HG03558 (cell line): ENCODE data around the gene MICALL2.

ENCODE experiments used
- ATAC-seq: cut with Tn5 transposase; IDR thresholded peaks from one replicate; pipeline ENCODE4 v1.9.1; 2021; ENCODE audit warnings: moderate number of reproducible peaks; ENCODE audit not compliant: unreplicated experiment; ENCODE audit errors: extremely low read depth

The MICALL2 gene

DNA sequence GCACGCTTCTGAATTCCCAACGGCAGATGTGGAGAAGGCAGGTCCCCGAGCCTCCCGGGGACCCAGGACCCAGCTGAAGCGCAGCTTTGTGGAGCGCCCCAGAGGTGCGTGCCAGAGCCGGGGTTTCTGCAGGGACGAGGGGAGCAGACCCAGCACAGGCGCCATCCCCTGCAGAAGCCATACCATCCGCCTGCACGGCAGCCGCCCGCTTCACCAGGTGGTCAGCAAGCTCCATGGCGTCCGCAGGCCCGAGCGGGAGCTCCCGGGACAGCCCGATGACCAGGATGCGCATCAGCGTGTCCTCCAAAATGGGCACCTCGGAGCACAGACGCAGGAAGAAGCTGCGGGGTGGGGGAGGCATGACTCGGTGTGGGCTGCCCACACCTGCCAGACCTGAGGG lies 34.3 kb upstream of the MICALL2 start:
- no peak for ATAC-seq

DNA sequence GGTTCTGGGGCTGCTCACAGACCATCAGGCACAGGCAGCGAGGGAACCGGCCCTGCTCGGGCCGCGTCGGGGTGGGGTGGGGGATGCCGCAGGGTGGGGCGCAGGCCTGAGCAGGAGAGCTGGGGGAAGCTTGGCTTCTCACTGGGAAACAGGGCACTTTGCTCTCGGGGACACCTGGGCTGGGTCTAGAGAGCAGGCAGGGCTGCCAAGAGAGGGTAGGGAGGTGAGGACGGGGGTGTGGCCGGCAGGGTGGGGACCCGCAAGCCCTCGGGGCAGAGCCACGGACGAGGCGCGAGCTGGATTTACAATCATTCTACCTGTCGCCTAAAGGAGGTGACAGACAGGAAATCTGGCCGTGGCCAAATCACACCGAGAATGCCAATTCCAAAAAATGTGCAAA lies 33.9 kb upstream of the MICALL2 start:
- no peak for ATAC-seq

DNA sequence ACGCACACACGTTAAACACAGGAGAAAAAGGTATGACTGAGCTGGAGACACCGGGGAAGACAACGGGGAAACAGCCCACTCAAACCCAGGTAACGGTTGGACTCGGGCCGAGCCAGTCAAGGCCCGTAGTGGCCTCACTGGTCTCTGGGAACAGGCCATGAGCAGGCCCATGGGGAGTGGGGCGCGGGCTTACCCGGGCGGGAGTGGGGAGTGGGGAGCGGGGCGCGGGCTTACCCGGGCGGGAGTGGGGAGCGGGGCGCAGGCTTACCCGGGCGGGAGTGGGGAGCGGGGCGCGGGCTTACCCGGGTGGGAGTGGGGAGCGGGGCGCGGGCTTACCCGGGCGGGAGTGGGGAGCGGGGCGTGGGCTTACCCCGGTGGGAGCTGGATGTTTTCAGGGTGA lies 33.4 kb upstream of the MICALL2 start:
- no peak for ATAC-seq

DNA sequence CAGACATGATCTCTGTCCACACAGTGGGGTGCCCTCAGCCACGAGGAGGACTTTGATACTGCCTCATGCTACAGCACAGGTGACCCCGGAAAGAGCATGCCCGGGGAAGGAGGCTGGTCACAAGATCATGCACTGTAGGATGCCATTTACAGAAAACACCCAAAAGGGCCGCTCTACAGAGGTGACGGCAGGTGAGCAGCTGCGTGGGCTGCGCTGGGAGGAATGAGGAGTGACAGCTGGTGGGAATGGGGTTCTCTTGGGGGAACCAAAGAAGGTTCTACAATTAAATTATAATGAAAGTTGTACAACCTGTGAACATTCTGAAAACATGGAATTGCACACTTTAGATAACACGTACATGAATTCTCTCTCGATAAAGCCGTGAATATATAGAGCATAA lies 33.0 kb upstream of the MICALL2 start:
- no peak for ATAC-seq

DNA sequence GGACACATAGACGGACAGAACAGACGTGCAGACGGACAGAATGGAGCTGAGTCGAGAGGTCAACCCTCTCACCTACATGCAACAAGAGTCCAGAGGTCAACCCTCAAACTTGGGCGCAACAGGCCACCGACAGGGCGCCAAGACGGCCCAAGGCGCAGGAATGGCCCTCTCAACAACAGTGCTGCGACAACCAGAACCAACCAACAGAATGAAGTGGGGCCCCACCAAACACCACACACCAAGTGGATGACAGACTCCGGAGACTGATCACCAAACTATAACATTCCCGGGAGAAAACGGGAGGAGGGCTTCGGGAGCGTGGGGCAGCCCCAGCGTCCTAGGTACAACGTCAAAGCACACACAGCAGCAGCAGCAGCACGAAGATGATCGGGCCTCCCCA lies 31.6 kb upstream of the MICALL2 start:
- ATAC-seq: no peak

DNA sequence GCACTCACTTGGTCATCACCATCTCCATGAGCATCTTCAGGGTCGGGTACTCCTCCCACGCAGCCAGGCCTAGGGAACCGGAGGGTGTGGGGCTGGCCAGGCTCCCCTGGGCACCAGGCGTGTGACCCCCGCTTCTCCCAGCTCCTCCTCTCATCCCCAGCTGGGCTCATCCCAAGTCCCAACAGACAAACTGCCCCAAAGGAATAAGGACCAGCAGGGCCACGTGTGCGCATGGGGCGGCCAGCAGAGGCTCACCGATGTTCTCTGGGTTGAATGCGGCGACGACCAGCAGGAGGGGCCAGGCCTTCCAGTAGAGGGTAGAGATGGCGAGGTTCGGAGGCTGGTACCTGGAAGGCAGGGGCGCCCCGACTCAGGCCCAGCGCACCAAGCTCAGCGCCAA lies 30.1 kb upstream of the MICALL2 start:
- no peak for ATAC-seq

DNA sequence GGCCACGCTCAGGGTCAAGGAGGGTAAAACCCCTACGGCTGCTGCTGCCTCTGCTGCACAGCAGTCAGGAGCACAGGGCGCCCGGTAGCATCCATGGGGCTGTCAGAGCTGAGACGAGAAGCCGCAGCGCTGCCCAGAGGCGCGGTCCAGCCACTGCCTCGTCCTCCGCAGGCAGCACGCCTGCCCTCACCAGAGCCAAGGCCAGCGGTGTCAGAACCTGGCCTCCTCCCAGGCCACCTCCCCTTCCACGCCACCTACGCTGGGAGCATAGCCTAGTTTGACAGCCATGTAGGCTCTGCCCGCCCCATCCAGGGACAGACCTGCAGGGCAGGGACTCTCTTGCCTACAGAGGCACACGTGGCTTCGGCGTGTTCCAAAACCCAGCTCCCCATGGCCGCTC lies 28.7 kb upstream of the MICALL2 start:
- ATAC-seq: no peak

DNA sequence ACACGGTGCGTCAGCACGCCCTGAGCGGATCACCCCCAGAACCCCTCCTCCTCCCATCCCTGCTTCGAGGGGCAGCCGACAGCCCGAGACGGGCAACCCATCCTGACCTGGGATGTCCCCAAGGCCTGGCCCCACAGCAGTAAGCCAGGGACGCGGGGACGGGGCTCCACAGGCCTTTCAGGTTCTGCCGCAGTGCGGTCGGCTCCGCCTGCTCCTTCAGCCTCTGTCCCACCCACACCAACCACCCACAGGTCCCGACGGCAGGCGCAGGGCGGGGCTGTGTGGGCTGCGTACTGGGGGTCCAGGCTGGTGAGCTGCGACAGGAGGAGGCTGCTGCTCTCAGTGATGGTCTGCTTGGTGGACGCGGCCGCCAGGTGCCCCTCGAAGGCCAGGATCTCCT lies 28.2 kb upstream of the MICALL2 start:
- ATAC-seq: no peak

DNA sequence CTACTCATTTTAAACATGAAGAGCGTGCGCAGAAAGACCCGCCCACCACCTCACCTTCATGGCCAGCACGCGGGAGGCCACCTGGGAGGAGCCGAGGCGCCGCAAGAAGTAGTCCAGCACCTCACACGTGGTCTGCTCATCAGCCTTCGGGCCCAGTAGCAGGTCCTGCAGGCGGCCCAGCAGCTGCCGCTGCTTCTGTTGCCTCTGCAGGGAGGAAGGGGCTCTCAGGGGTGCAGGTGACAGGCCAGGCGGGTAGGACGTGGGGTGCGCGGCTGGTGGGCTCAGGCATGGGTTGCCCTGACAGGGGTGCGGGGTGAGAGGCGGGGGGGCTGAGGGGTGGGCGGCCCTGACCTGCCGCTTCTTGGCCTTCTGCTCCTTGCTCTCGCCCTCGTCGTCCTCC lies 27.3 kb upstream of the MICALL2 start:
- no peak for ATAC-seq

DNA sequence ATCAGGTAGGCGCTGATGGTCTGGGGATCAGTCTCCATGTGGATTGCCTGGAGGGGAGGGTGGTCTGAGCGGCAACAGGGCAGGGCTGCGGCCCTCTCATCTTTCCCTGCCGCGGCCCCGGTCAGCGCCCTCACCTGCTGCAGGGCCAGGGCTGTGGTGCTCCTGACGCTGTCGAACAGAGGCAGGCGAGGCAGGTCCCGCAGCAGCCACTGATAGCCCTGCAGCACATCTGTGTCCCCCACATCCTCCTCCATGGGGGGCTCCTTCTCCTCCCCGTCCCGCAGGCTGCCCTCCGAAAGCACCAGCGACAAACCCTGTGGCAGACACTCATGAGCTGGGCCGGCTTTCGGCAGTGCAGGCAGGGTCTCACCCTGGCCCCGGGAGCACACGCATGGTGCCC lies 25.9 kb upstream of the MICALL2 start:
- ATAC-seq: no peak

DNA sequence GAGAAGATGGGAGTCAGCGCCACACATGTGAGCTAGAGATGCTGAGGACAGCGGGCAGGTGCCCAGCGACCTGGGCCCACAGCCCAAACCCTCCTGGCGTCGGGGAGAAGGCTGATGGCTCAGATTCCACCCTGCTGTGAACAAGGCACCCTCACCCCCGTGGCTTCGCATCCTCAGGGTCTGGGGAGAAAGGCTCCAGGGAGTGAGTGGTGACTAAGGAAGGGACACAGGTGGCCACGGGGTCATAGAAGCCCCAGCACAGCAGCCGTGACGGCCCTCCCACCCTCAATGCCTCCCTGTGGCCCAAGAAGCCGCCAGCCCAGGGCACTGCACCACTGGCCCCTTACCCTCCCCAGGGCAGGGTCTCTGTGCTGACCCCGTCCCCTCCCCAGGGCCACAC lies 25.3 kb upstream of the MICALL2 start:
- ATAC-seq: no peak

DNA sequence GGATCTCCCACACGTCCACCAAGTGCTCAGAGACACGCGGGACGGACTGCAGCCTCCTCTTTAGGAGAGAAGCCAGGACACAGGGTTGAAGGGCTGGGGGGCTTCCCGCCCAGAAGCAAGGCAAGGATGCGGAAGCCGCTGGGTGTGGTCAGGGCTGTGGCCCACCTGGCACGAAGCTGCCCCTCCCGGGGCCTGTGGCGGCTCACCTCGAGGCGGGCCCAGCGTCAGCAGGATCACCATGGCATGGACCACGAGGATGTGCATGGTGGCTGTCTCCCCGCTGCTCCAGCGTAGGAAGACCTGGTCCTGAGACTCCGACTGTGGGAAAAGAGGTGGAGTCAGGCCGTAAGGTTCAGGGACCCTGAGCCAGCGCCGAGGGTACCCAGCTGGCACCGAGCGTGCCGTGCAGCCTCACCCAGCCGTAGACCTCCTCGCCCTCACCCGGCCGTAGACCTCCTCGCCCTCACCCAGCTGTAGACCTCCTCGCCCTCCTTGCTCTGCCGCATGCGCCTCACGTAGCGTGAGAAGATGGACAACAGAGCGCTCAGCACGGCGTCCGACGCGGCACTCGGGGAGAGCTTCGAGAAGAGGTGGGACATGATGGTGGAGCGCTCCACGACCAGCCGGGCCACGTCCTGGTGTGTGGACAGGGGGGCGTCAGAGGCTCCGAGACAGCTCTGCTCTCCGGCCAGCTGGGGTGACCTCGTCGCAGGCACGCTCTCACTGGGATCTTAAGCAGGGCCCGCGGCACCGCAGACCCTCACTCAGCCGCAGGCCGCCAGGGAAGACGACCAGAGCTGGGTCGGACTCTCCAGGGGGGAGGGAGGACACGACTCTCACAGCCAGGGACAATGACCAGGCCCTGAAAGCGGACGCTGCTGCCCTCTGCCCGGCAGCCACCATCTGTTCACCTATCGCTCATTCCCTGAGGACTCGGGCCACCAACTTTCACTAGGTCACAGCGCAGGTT lies 24.6 kb upstream of the MICALL2 start:
- no peak for ATAC-seq

DNA sequence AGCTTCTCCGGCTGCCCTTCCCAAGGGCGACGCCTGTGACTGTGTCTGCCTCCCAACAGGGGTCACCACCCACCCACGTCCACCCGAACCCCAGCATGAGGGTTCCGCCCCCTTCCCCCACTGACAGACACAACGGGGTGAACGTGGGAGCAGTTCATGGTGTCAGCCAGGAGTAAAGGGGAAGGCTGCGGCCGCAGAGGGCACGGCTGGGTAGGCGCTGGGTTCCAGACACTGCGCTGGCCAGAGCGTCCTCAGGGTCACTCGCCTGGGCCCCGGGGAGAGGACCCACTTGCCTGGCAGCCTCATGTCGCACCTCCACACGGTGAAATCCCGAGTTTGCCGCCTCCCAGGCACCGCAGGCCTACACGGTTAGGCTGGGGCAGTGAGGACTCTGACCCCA lies 23.8 kb upstream of the MICALL2 start:
- ATAC-seq: no peak

DNA sequence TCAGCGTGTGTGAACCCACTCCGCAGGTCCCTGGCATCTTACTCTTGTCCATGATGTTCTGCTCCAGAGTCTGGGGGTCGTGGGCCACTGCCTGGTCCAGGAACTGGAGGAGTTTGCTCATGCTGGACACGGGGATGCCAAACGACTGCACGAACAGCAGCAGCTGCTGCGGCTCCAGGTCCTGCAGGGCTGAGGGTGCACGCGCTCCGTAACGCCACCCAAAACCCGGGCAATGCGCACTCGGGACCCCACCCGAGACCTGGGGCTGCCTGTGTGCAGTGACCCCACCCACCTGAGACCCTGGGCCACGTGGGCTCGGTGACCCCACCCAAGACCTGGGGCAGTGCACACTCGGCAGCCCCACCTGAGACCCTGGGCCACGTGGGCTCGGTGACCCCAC lies 22.0 kb upstream of the MICALL2 start:
- ATAC-seq: no peak

DNA sequence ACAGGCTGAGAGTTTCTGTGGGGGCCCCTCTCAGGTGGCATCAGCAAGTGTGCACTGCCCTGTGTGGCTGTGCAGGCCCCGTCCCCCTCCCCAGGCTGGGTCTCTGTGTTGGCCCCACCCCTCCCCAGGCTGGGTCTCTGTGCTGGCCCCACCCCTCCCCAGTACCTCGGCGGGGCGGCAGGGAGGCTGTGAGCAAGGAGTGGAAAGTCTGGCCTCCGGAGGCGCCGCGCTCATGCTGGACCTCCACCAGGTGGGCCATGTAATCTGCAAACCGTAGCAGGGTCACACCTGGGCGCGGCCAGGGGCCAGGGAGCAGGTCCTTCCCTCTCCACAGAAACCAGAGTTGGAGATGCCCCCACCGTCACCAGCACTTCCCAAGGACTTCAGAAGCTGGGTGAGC lies 21.4 kb upstream of the MICALL2 start:
- ATAC-seq: no peak

DNA sequence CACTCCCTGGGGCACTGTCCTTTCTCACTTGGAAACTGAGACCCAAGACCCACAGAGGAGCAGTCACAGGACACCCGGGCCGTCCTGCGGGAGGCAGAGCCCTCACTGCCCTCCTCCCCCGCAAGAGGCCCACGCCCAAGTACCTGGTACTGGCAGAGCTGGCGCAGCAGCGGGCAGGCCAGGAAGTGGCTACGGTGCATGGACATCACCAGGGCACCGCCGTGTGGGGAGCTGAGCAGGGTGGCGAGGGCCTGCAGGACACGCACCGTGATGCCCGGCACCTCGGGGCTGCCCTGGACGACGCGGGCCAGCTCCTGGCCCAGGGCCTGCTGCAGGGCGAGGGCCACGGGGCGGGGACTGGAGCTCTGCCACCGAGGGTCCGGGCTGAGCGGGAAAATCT lies 20.0 kb upstream of the MICALL2 start:
- ATAC-seq: no peak

DNA sequence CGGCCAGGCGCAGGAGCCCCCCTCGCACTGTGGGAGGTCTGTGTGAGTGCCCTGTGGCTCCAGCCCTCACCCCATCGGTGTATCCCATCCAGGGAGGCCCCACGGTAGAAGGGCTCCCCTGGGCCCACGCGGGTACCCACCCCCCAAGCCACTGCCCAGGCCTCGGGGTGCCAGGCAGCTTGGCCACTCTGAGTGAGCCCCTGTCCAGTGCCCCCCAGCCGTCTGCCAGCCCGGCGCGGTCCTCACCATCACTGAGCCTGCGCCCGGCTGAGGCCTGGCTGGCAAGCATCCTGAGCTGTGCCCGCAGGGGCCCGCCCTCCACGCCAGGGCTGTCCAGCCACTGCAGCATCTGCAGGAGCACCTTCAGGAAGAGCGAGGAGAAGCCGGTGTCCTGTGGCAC lies 19.2 kb upstream of the MICALL2 start:
- ATAC-seq: no peak

DNA sequence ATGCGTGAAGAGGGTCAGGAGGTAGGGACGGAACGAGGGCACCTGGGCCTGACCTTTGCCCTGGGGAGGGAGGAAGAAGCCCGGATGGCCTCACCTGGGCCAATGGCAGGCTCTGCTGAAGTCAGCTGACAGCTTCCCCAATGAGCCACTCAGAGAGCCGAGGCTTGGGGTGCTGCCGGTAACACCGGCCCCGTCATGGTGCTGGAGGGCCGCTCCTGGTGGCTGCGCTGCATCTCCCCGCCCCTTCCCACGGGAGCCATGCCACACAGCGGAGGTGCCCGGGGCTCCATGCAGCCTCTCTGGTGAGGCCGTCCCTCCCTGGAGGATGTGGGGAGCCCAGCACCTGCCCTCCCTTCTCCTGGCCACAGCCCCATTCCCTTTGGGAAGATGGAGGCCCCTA lies 17.6 kb upstream of the MICALL2 start:
- no peak for ATAC-seq

DNA sequence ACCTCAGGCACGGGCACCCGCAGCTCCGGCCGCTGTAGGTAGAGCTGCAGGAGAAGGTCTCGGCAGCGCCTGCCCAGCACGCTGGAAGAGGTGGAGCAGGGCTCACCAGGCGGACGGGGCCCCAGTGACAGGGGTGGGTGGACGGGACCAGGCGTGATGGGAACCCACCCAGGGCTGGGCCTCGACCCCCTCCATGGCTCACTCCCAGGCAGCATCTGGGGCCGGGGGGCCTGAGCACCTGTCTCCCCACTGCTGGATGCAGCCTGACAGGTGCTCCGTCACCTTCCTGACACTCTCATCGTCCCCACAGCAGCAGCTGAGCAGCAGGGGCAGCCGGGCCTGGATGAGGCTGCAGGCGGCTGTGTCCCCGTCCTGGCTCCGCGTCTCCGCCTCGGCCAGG lies 16.7 kb upstream of the MICALL2 start:
- ATAC-seq: no peak

DNA sequence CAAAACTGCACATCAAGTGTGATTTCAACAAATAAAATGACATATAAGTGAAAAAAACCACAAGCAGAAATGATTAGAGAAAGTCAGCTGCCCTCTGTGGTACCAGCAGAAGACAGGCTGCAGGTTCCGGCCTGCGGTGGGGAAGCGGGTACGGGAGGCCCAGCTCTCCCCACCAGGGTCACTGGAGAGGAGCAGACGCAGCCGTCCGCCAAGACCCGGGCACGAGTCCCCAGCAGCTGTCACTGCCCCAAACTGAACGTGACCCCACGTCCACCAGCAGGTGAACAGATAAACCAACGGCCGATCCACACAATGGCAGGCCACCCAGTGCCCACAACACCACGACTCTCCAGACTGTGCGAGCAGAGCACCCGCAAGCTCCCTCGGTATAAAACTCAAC lies 16.1 kb upstream of the MICALL2 start:
- no peak for ATAC-seq

DNA sequence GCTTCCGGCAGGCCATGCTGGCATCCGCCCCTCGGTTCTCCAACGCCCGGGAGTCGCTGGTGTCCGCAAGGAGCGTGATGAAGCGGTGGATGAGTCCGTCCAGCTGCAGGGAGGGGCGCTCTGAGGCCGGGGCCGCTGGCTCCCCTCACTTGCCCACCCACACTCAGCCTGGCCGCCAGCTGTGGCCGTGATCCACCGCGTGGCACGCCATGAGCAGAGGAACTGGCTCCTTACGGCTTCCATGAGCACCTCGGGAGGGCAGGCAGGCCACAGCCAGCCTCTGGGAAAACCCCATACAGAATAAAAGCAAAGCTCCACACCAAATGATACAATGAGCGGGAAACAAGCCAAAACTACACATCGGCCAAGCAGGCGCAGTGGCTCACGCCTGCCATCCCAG lies 15.5 kb upstream of the MICALL2 start:
- no peak for ATAC-seq

DNA sequence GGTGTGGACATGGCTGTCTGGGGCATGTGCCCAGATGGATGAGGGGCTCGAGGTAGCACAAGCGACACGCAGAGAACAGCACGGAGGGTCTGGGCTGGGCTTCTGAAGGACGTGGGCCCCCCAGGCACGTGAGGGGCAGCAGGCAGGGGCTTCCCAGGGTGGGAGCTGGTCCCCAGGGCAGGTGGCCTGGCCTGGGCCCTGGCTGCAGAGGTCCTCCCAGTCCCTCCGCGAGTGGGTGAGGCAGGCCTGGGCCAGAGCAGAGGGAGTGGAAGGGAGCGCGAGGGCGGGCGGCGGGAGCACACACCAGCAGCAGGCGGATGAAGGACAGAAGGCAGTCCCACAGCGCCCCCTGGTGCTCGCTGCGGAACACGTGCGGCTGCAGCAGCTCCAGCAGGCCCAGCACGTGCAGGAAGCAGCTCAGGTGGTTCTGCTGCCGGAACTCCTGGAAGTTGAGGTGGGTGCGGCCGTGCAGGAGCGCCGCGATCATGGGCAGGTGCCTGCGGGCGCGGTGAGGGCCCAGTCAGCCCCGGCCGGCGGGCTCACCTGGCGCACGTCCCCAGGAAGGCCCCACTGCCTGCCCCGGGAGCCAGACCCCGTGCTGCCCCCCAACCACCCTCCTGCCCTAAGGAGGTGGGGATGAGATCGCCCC lies 14.7 kb upstream of the MICALL2 start:
- ATAC-seq: no peak
